Spleen (tissue), 11 donors: ENCODE data around the gene CDC123. TPM values are rescaled to one million over a fixed set of nuclear protein-coding genes. Genes with fewer than 3 reads are reported as not detected.
A peak's percentile ranks its signal among the peaks of the same experiment; 100 is the strongest.
"Not testable (repeated sequence)": the region's sequence is repeated elsewhere in the genome, so short reads cannot be mapped to it uniquely, and the experiment has no call there.

Source experiments
- DNase-seq: peaks from one replicate; pipeline ENCODE4 v3.0.0-alpha.2; 2020
- H3K27ac ChIP-seq, 8 donors: fragments of 200-600 bp; sonication (generic) in 7 of 8; 1 replicate in 4 of 8; 2 replicates in 4 of 8; pipeline versions ENCODE4 v1.5.0 to v1.8.0; 2016 to 2021; ENCODE audit warnings: inconsistent platforms in 4 of 8, mild to moderate bottlenecking in 4 of 8, moderate library complexity in 1 of 8
- H3K27me3 ChIP-seq, 7 donors: fragments of 200-600 bp; sonication (generic) in 6 of 7; replicated peaks in 1 of 7; 1 replicate in 4 of 7; 2 replicates in 3 of 7; pipeline versions ENCODE4 v1.5.0 to v1.8.0; 2016 to 2021; ENCODE audit warnings: inconsistent platforms in 3 of 7, mild to moderate bottlenecking in 1 of 7
- H3K36me3 ChIP-seq, 6 donors: fragments of 200-600 bp; sonication (generic) in 5 of 6; 1 replicate in 4 of 6; 2 replicates in 2 of 6; pipeline versions ENCODE4 v1.5.0 to v1.8.0; 2016 to 2021; ENCODE audit warnings: inconsistent platforms in 2 of 6
- H3K4me1 ChIP-seq, 6 donors: fragments of 200-600 bp; sonication (generic) in 5 of 6; 1 replicate in 3 of 6; 2 replicates in 3 of 6; pipeline versions ENCODE4 v1.5.0 to v1.8.0; 2016 to 2021; ENCODE audit warnings: inconsistent platforms in 3 of 6
- H3K4me3 ChIP-seq, 8 donors: fragments of 200-600 bp; sonication (generic) in 7 of 8; 1 replicate in 4 of 8; 2 replicates in 4 of 8; pipeline versions ENCODE4 v1.5.0 to v1.8.0; 2016 to 2021; ENCODE audit warnings: inconsistent platforms in 4 of 8, mild to moderate bottlenecking in 4 of 8, moderate library complexity in 2 of 8
- H3K9me3 ChIP-seq, 8 donors: fragments of 200-600 bp; sonication (generic) in 7 of 8; 1 replicate in 4 of 8; 2 replicates in 4 of 8; pipeline versions ENCODE4 v1.5.0 to v1.8.0; 2016 to 2021; ENCODE audit warnings: inconsistent platforms in 4 of 8
- CTCF ChIP-seq, 11 experiments: fragments of 200-600 bp in 7 of 11; fragments of 450-650 bp in 4 of 11; sonication (generic) in 4 of 11; IDR thresholded peaks in 8 of 11; conservative IDR thresholded peaks in 3 of 11; 1 replicate in 7 of 11; 2 replicates in 4 of 11; pipeline versions ENCODE4 v1.4.0 to v1.8.0; 2016 to 2021; ENCODE audit warnings: antibody characterized with exemption in 11 of 11, inconsistent platforms in 4 of 11, mild to moderate bottlenecking in 1 of 11
- POLR2A ChIP-seq, 3 donors: fragments of 450-650 bp; IDR thresholded peaks; one replicate each; pipeline ENCODE4 v1.5.1; 2017; ENCODE audit warnings: antibody characterized with exemption in 3 of 3, mild to moderate bottlenecking in 1 of 3
- POLR2AphosphoS5 ChIP-seq, 3 donors: sonication (generic); formaldehyde crosslinking; IDR thresholded peaks; one replicate each; pipeline ENCODE4 v1.5.1; 2017; ENCODE audit warnings: antibody characterized with exemption in 3 of 3
- WGBS, 5 donors: extraction: QIAGEN DNeasy Blood & Tissue Kit in 3 of 5; methylation state at CpG; one replicate each; pipeline versions ENCODE4 v1.1.5 to v1.1.7; 2013 to 2018; 5-methylcytosine and 5-hydroxymethylcytosine counted together
- intact Hi-C: fragments of 100-400 bp; cut with DNase I; formaldehyde crosslinking; loops from one replicate; pipeline ENCODE4 v1.15.0; 2023; ENCODE audit warnings: low total_unique reads
- polyA plus RNA-seq, 3 donors: library from polyadenylated mRNA; stranded (reverse); fragments of 200-250 nt; gene quantifications; one replicate each; pipeline ENCODE4 v1.2.1, GENCODE V29; 2013
- total RNA-seq, 7 donors: library from RNA; depleted of rRNA in 3 of 7; stranded (reverse); fragments of >200 nt in 3 of 7; fragmentation: NEBNext Ultra II Directional in 4 of 7; extraction: Animal tissue kit (Norgen Biotek cat#: 25700) in 4 of 7; gene quantifications; one replicate each; pipeline versions ENCODE4 v1.1.0 to v1.2.1, GENCODE V29; 2016 to 2021
- donor health status: healthy with polysubstance abuse.
- donor health status: DM: no; HTN: no; CAD: no; lungs with moderate emphysema.
- donor health status: DM: no; HTN: no; CAD: no.
- donor health status: Bipolar disorder and iron deficiency.
- donor health status: healthy.
- donor health status: DM: no; HTN: no; CAD: no.
- donor health status: DM: yes; HTN: yes; CAD: no.

Gene CDC123
- total and polyA plus RNA-seq, 10 donors: 38.8 to 93.8 (median 59.9) TPM

DNA sequence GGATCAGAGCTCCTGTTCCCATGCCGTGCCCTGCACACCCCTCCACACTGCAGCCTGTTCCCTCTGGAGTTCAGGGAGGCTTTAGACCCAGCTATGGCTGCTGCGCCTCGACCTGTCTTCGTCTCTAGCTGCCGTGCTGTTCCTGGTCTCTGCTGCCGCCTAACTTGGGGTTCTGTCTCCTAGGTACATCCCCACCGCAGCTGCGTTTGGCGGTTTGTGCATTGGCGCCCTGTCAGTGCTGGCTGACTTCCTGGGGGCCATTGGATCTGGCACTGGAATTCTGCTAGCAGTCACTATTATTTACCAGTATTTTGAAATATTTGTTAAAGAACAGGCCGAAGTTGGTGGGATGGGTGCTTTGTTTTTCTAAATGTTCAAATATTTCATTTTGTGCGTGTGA is 31.9 kb upstream of the CDC123 start:
- WGBS, 5 donors: 93 to 98% (median 93%) methylated on average over 12 of the region's 12 CpGs
- Histone ChIP-seq H3K27ac (no peak overlapping the region), H3K27me3 (no peaks in the 10 kb centered on the region), H3K9me3 (no peaks in the 10 kb centered on the region), H3K36me3 (peaks cover 0 to 100% (median 63%) of the 10 kb centered on the region in 6 donors), H3K4me3 (no peak overlapping the region), H3K4me1 (no peaks in the 10 kb centered on the region)
- intact Hi-C loops: no loop called here
- TF ChIP-seq POLR2A (IDR thresholded peaks at IDR 0.05): no peak
- no peak for TF ChIP-seq CTCF (IDR thresholded peaks at IDR 0.05 in 8 of 11, conservative IDR thresholded peaks at IDR 0.05 in 3 of 11)
- peak in 2 of 3 donors; percentile 18 to 51 for TF ChIP-seq POLR2AphosphoS5 (IDR thresholded peaks at IDR 0.05)
- no peak for DNase-seq

DNA sequence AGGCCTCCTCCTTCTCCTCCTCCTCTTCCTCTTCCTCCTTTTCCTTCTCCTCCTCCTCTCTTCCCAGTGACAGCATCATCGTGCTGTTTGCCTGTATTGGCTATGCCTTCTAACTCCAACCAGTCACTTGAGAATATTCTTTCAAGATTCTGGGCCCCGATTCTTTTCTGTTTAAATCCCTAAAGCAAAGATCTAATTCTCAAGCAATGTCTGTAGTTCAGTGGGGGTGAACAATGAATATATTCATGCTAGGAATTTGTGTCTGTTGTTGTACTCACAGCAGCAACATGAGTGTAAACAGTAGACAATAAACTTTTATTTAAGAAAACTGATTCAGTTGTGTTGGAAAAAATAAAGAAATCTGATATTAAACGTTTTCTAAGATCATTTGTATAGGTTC is 31.0 kb upstream of the CDC123 start:
- H3K36me3 ChIP-seq: peaks cover 0 to 100% (median 69%) of the 10 kb centered on the region in 6 donors
- no peak overlapping the region for H3K4me3 ChIP-seq
- intact Hi-C loops: no loop called here
- no peak overlapping the region for H3K27ac ChIP-seq
- WGBS, 5 donors: 88 to 93% (median 92%) methylated on average over 3 of the region's 3 CpGs
- H3K9me3 ChIP-seq: no peaks in the 10 kb centered on the region
- no peaks in the 10 kb centered on the region for H3K27me3 ChIP-seq
- H3K4me1 ChIP-seq: no peaks in the 10 kb centered on the region
- no peak for TF ChIP-seq POLR2AphosphoS5 (IDR thresholded peaks at IDR 0.05)
- TF ChIP-seq CTCF (IDR thresholded peaks at IDR 0.05 in 8 of 11, conservative IDR thresholded peaks at IDR 0.05 in 3 of 11): no peak
- no peak for TF ChIP-seq POLR2A (IDR thresholded peaks at IDR 0.05)
- DNase-seq: no peak

DNA sequence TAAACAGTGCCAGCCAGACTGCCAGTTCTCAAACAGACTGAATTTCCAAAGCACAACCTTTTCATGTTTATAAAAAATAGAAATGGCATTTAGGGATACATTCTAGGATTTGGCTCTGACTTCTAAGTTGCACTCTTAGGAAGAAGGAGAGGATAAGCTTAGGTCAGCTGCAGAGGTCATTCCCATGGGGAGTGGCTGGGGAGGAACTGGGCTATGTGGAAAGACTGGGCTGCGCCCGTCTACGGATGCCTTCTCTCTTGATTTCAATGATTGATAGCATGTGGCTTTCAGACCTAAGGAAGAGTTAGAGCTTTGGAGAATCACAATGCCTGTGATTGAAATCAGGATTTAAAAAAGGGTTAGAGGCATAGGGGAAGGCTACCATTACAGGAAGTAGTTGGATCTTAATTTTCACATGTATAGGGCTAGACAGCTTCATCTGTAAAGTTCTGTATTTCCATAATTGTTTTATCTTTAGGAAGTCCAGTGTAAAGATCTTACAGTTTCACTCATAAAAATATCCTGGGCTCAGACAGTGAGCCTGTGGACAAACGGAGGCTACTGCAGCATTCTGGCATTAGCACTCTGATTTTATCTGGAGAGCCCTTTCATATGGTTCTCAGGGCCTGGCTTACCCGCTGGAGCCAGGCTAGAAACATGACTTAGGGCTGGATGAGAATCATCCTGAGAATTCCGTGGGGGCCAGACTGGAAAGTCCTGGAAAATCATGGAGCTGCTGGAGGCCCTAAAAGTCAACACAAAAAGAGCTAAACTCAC is 29.8 kb upstream of the CDC123 start:
- H3K9me3 ChIP-seq: no peaks in the 10 kb centered on the region
- peak overlapping the region in 1 of 8 donors; percentile 12 for H3K27ac ChIP-seq
- no peak for DNase-seq
- H3K4me1 ChIP-seq: no peaks in the 10 kb centered on the region
- H3K4me3 ChIP-seq: no peak overlapping the region
- 80 to 90% (median 88%) methylated on average over 6 of the region's 6 CpGs for WGBS, 5 donors
- intact Hi-C loops: no loop called here
- H3K36me3 ChIP-seq: peaks cover 0 to 100% (median 73%) of the 10 kb centered on the region in 6 donors
- no peaks in the 10 kb centered on the region for H3K27me3 ChIP-seq
- TF ChIP-seq CTCF (IDR thresholded peaks at IDR 0.05 in 8 of 11, conservative IDR thresholded peaks at IDR 0.05 in 3 of 11): no peak
- no peak for TF ChIP-seq POLR2AphosphoS5 (IDR thresholded peaks at IDR 0.05)
- TF ChIP-seq POLR2A (IDR thresholded peaks at IDR 0.05): no peak

DNA sequence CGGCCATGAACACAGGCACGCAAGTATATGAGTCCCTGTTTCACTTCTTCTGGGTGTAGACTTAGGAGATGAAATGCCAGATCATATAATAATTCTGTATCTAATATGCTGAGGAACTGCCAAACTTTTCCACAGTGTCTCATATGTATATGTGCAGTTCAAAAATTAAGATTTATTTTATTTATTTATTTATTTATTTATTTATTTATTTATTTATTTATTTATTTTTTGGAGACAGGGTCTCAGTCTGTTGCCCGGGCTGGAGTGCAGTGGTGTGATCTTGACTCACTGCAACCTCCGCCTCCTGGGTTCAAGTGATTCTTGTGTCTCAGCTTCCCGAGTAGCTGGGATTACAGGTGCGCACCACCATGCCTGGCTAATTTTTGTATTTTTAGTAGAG is 24.5 kb upstream of the CDC123 start:
- peaks cover 6 to 100% (median 87%) of the 10 kb centered on the region in 6 donors for H3K36me3 ChIP-seq
- H3K27me3 ChIP-seq, DNase-seq, H3K9me3 ChIP-seq, intact Hi-C loops, H3K27ac ChIP-seq, H3K4me3 ChIP-seq, H3K4me1 ChIP-seq: not testable (repeated sequence)
- 89 to 96% (median 89%) methylated on average over 6 of the region's 6 CpGs for WGBS, 5 donors
